ENCODE results near the gene KLHDC4.

- TF ChIP-seq CTCF (IDR thresholded peaks at IDR 0.05): no peak
- no peak for TF ChIP-seq POLR2A (IDR thresholded peaks at IDR 0.05)
These were observed 18.0 kb downstream of the KLHDC4 start for GRCh38 chr16:87747626-87748414.
